ENCODE data around the gene UGT8. TPM values are rescaled to one million over a fixed set of nuclear protein-coding genes. Genes with fewer than 3 reads are reported as not detected.

UGT8 gene, protein sequence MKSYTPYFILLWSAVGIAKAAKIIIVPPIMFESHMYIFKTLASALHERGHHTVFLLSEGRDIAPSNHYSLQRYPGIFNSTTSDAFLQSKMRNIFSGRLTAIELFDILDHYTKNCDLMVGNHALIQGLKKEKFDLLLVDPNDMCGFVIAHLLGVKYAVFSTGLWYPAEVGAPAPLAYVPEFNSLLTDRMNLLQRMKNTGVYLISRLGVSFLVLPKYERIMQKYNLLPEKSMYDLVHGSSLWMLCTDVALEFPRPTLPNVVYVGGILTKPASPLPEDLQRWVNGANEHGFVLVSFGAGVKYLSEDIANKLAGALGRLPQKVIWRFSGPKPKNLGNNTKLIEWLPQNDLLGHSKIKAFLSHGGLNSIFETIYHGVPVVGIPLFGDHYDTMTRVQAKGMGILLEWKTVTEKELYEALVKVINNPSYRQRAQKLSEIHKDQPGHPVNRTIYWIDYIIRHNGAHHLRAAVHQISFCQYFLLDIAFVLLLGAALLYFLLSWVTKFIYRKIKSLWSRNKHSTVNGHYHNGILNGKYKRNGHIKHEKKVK
- polyA plus RNA-seq (2013, experiment 1 of 2) = 0.92 TPM
- polyA plus RNA-seq (2013, experiment 2 of 2) = 0.81 TPM

DNA sequence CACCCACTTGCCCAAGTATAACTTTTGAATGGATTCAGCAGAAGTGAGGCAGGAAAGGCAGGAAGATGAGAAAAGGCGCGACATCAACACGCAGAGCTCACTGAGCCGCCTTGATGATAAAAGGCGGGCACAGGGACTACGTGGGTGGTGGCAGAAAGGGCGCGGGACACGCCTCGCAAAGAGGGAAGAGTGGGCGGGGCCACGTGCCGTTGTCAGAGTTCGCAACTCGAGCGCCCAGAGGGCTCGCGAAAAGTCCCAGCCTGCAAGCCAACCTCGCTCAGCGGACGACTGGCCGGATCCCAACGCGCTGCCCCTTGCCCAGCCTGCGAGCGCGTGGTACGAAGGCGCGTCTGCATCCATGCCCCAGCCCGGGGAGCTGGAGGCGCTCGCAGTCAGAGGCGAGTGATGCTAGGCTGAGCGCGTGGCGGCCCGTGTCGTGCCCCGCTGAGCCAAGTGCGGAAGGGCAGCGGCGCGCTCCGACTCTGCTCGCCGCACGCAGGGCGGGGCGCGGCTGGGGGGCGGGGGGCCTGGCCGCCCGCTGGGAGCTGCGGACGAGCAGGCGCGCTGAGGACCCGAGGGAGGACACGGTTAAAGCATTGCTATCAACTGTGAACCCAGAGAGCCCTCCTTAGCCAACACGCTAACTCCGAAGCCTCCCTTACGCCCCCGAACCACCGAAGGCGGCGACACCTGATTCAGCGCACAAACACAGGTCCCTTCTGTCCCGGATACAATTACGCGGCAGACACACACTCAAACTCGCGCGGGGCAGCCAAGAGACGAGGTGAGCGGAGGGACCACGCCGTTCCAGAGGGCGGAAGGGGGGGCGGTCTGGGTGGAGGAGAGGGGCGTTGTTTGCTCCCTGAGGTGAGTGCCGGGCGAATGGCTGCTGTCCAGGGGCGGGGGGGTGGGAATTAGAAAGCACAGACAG, at the start of gene UGT8:
Gene UGT8 (plus strand): TSS at position 617 of the 931 bp plus-strand sequence. CDS start 24,074 bp downstream, outside the sequence.
- Histone ChIP-seq H3K4me1 (ENCODE audit: control insufficient read depth, insufficient read depth, low read length, poor library complexity, severe bottlenecking) (peaks cover 3% of the 10 kb centered on the region), H3K27ac (ENCODE audit: low read depth, low read length, severe bottlenecking) (no peak within 1 kb of the TSS), H3K36me3 (ENCODE audit: control insufficient read depth, insufficient read depth, low read length) (no peaks in the 10 kb centered on the region), H3K4me3 (ENCODE audit: extremely low read depth, insufficient read depth, low read length, poor library complexity, severe bottlenecking) (peak within 1 kb of the TSS; percentile 43), H3K9me3 (ENCODE audit: control insufficient read depth, low read length) (no peaks in the 10 kb centered on the region)
- WGBS, 2 experiments (ENCODE audit: insufficient coverage in 2 of 2) = 0 to 1% methylated on average over 45 to 69 of the region's 84 CpGs

DNA sequence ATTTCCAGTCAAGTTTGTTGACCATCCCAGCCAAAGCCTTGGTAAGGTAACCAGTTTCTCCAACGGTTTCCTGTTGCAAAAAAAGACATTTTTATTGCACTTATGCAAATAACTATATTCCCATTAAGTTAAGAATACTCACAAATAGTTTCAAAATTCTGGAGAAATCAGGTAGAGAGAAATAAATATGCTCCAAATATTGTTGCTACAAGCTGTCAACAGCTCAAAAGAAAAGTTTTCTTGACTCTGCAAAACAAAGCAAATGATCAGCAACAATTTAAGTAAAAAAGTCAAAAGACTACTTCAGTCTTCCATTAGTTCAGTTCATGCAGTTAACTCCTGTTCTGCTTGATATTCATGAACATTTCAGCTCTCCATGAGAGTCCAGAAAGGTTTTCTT, 49.0 kb upstream of the UGT8 start:
- no peaks in the 10 kb centered on the region for H3K4me1 ChIP-seq (ENCODE audit: control insufficient read depth, insufficient read depth, low read length, poor library complexity, severe bottlenecking)
- WGBS, 2 experiments (ENCODE audit: insufficient coverage in 2 of 2) = no CpG with 5 or more reads among the region's 1 CpG
- no peak overlapping the region for H3K4me3 ChIP-seq (ENCODE audit: extremely low read depth, insufficient read depth, low read length, poor library complexity, severe bottlenecking)
- no peak overlapping the region for H3K27ac ChIP-seq (ENCODE audit: low read depth, low read length, severe bottlenecking)
- H3K36me3 ChIP-seq (ENCODE audit: control insufficient read depth, insufficient read depth, low read length) = no peaks in the 10 kb centered on the region
- H3K9me3 ChIP-seq (ENCODE audit: control insufficient read depth, low read length) = peaks cover 17% of the 10 kb centered on the region

DNA sequence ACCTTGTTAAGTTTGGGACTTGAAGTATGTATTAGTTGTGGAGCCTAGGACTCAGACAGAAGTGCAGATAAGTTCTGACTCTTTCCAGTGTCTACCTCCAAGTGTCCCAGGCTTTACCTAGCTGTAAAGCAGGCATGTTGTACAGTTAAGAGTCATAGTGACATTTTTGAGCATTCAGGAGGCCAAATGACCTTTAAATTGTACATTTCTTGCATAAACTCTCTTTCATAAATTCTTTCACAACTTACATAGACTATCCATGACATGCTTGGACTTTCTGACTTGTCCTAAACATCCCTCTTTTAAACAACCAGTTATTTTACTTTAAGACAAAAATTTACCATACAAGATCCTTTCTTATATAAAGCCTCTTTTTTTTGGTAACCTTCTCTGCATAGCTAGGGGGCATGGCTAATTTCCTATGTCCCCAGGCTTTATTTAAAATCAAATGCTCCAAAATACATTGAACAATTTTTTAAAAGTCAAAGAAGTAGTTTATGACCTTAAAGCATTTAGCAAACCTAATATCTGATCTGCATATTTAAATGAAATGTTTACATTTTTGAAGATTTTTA, 40.1 kb upstream of the UGT8 start:
- H3K36me3 ChIP-seq (ENCODE audit: control insufficient read depth, insufficient read depth, low read length) = no peaks in the 10 kb centered on the region
- no peak overlapping the region for H3K4me3 ChIP-seq (ENCODE audit: extremely low read depth, insufficient read depth, low read length, poor library complexity, severe bottlenecking)
- no peaks in the 10 kb centered on the region for H3K4me1 ChIP-seq (ENCODE audit: control insufficient read depth, insufficient read depth, low read length, poor library complexity, severe bottlenecking)
- no peak overlapping the region for H3K27ac ChIP-seq (ENCODE audit: low read depth, low read length, severe bottlenecking)
- peaks cover 14% of the 10 kb centered on the region for H3K9me3 ChIP-seq (ENCODE audit: control insufficient read depth, low read length)

DNA sequence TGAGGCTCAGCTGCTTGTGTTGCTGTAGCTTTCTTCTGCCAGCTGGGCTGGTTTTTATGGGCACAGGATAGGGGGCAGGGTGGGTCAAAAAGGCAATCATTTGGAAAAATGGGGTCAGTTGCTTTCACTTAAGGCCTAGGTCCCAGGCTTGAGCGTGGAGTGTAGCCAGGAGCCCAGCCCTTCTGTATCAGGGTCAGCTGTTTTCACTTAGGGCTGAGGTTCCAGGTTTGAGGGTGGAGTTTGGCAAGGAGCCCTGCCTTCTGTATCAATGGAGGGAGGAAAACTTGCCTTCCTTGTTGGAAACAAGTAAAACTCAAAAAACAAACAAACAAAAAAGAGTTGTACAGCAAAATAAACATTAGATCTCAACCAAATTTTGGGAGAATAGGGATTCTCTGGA, 37.0 kb upstream of the UGT8 start:
- Histone ChIP-seq H3K9me3 (ENCODE audit: control insufficient read depth, low read length) (peaks cover 8% of the 10 kb centered on the region), H3K36me3 (ENCODE audit: control insufficient read depth, insufficient read depth, low read length) (no peaks in the 10 kb centered on the region), H3K4me3 (ENCODE audit: extremely low read depth, insufficient read depth, low read length, poor library complexity, severe bottlenecking) (no peak overlapping the region), H3K4me1 (ENCODE audit: control insufficient read depth, insufficient read depth, low read length, poor library complexity, severe bottlenecking) (no peaks in the 10 kb centered on the region), H3K27ac (ENCODE audit: low read depth, low read length, severe bottlenecking) (no peak overlapping the region)
- WGBS, 2 experiments (ENCODE audit: insufficient coverage in 2 of 2) = 57 to 90% methylated on average over 1 of the region's 1 CpG

DNA sequence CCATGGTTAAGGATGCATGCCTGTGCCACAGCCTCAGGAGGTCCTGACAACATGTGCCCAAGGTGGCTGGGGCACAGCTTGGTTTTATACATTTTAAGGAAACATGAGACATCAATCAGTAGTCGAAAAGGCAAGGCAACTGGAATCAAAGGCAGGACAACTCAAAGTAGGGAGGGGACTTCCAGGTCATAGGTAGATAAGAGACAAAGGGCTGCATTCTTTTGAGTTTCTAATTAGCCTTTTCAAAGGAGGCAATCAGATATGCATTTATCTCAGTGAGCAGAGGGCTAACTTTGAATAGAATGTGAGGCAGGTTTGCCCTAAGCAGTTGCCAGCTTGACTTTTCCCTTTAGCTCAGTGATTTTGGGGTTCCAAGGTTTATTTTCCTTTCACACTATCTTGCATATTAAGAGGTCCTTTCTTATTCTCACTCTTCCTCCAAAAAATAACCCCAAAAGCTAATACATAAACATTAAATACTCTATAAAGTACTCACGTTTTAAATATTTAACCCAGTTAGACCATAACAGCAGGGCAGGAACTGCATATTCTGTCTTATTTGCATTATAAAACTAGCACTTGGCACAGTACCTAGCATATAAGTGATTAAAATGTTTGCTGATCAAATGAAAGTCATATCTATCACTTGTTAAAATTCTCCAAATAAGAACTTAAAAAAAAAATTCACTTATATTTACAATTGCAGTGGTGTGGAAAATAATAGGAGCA, 36.3 kb upstream of the UGT8 start:
- Histone ChIP-seq H3K27ac (ENCODE audit: low read depth, low read length, severe bottlenecking) (no peak overlapping the region), H3K36me3 (ENCODE audit: control insufficient read depth, insufficient read depth, low read length) (no peaks in the 10 kb centered on the region), H3K9me3 (ENCODE audit: control insufficient read depth, low read length) (peaks cover 8% of the 10 kb centered on the region), H3K4me3 (ENCODE audit: extremely low read depth, insufficient read depth, low read length, poor library complexity, severe bottlenecking) (no peak overlapping the region), H3K4me1 (ENCODE audit: control insufficient read depth, insufficient read depth, low read length, poor library complexity, severe bottlenecking) (no peaks in the 10 kb centered on the region)
- 0 to 38% methylated on average over 1 of the region's 2 CpGs for WGBS, 2 experiments (ENCODE audit: insufficient coverage in 2 of 2)

DNA sequence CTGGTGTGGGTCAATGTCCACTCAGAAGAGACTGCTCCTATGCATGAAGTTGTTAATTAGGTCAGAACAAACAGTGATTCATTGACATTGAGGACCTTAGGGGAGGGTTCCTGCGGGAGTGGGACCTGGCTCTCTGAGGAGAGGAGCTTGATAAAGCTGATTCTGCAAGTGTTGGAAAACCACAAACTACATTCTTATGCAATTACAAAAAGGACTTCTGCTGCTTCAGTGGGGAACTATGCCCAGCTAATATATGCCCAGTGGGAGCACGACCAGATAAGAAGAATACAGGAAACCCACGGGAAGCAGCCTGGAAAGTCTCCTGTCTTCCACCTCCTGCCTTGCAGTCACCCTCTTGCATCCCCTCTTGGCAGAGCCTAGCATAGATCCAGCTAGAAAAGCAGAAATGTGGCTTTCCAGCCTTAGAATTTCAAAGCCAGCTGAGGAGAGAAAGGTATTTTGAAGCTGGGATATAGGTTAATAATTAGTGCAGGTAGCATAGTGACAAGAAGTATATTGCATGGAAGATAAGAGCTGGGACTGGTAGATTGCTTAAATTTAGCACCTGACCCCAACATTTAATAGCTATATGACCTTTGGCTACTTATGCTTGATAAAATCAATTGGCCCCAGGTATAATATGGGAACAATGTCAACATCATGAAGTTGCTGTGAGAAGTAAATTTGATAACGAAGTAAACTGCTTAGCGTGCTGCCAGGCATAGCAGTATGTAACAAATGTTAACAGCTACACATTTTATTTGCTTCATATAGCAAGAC, 34.9 kb upstream of the UGT8 start:
- Histone ChIP-seq H3K9me3 (ENCODE audit: control insufficient read depth, low read length) (no peaks in the 10 kb centered on the region), H3K4me3 (ENCODE audit: extremely low read depth, insufficient read depth, low read length, poor library complexity, severe bottlenecking) (no peak overlapping the region), H3K27ac (ENCODE audit: low read depth, low read length, severe bottlenecking) (no peak overlapping the region), H3K36me3 (ENCODE audit: control insufficient read depth, insufficient read depth, low read length) (no peaks in the 10 kb centered on the region), H3K4me1 (ENCODE audit: control insufficient read depth, insufficient read depth, low read length, poor library complexity, severe bottlenecking) (no peaks in the 10 kb centered on the region)
- 52 to 58% methylated on average over 2 of the region's 5 CpGs for WGBS, 2 experiments (ENCODE audit: insufficient coverage in 2 of 2)

DNA sequence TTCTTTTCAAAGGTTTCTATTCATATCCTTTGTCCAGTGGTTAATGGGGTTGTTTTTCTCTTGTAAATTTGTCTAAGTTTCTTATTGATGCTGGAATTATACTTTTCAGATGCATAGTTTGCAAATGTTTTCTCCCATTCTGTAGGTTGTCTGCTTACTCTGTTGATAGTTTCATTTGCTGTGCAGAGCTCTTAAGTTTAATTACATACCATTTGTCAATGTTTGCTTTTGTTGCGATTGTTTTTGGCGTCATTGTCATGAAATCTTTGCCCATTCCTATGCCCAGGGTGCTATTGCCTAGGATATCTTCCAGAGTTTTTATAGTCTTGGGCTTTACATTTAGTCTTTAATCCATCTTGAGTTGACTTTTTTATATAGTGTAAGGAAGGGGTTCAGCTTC, 21.2 kb upstream of the UGT8 start:
- H3K4me1 ChIP-seq (ENCODE audit: control insufficient read depth, insufficient read depth, low read length, poor library complexity, severe bottlenecking) = no peaks in the 10 kb centered on the region
- 63% methylated on average over 2 of the region's 2 CpGs; no CpG with 5 or more reads in 1 of the 2 experiments for WGBS, 2 experiments (ENCODE audit: insufficient coverage in 2 of 2)
- no peak overlapping the region for H3K27ac ChIP-seq (ENCODE audit: low read depth, low read length, severe bottlenecking)
- no peak overlapping the region for H3K4me3 ChIP-seq (ENCODE audit: extremely low read depth, insufficient read depth, low read length, poor library complexity, severe bottlenecking)
- no peaks in the 10 kb centered on the region for H3K36me3 ChIP-seq (ENCODE audit: control insufficient read depth, insufficient read depth, low read length)
- no peaks in the 10 kb centered on the region for H3K9me3 ChIP-seq (ENCODE audit: control insufficient read depth, low read length)

DNA sequence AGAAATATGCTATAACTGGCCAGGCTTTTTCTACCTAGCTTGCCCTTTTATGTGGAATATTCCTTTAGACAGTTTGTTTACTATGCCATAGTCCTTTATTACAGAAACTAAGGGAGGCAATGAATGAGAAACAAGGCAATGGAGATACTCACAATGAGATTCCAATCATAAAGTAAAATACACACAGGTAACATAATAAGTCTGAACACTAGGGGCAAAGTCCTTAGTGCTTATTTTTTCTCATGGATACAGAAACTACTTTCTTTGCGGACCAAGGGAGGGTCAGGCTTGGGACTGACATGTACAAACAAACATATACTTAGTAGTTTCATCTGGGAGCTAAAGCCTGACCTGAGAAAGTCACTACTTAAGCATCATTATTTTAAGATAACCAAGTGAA, 16.0 kb upstream of the UGT8 start:
- Histone ChIP-seq H3K4me3 (ENCODE audit: extremely low read depth, insufficient read depth, low read length, poor library complexity, severe bottlenecking) (no peak overlapping the region), H3K27ac (ENCODE audit: low read depth, low read length, severe bottlenecking) (no peak overlapping the region), H3K9me3 (ENCODE audit: control insufficient read depth, low read length) (no peaks in the 10 kb centered on the region), H3K4me1 (ENCODE audit: control insufficient read depth, insufficient read depth, low read length, poor library complexity, severe bottlenecking) (no peaks in the 10 kb centered on the region), H3K36me3 (ENCODE audit: control insufficient read depth, insufficient read depth, low read length) (no peaks in the 10 kb centered on the region)
- 88% methylated on average over 1 of the region's 1 CpG; no CpG with 5 or more reads in 1 of the 2 experiments for WGBS, 2 experiments (ENCODE audit: insufficient coverage in 2 of 2)

DNA sequence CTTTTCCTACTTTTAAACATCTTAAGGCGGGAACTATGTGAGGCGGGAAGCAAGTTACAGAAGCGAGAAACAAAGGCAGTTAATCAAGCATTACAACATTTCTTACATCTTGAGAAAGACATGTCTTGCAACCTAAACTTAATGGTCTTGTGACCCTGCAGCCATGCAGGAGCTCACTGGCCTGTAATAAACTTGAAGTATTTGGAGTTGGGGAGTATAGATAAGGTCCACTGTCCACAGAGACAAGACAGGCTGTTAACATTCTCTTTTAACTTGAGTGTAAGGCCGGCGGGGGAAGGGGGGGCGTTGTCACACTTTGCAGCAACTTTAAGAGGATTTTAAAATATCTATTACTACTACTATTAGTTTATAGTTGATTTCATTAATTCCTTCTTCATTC, 10.3 kb upstream of the UGT8 start:
- H3K9me3 ChIP-seq (ENCODE audit: control insufficient read depth, low read length) = no peaks in the 10 kb centered on the region
- WGBS, 2 experiments (ENCODE audit: insufficient coverage in 2 of 2) = 94 to 100% methylated on average over 1 to 3 of the region's 6 CpGs
- no peak overlapping the region for H3K27ac ChIP-seq (ENCODE audit: low read depth, low read length, severe bottlenecking)
- H3K36me3 ChIP-seq (ENCODE audit: control insufficient read depth, insufficient read depth, low read length) = no peaks in the 10 kb centered on the region
- no peak overlapping the region for H3K4me3 ChIP-seq (ENCODE audit: extremely low read depth, insufficient read depth, low read length, poor library complexity, severe bottlenecking)
- H3K4me1 ChIP-seq (ENCODE audit: control insufficient read depth, insufficient read depth, low read length, poor library complexity, severe bottlenecking) = no peaks in the 10 kb centered on the region

Measured in mesodermal cell (in vitro differentiated cells).